Activated T-helper 17 cell treated with anti-CD3 and anti-CD28 coated beads, Interleukin-2, amount 50 U/mL, for 72 hours (primary cell): ENCODE results near the gene KAT14. TPM values are rescaled to one million over a fixed set of nuclear protein-coding genes. Genes with fewer than 3 reads are reported as not detected.
"Not testable (repeated sequence)": the region's sequence is repeated elsewhere in the genome, so short reads cannot be mapped to it uniquely, and the experiment has no call there.

ENCODE experiments used
- ATAC-seq: fragments of 150-1000 bp; cut with Tn5 transposase; replicated peaks from 2 replicates; pipeline ENCODE4 v1.10.0; 2021; ENCODE audit warnings: mild to moderate bottlenecking, moderate library complexity
- H3K27ac Mint-ChIP-seq: one replicate; pipeline ENCODE4 v1.8.0; 2022; ENCODE audit warnings: mixed read lengths
- H3K27me3 Mint-ChIP-seq: one replicate; pipeline ENCODE4 v1.8.0; 2022; ENCODE audit warnings: mixed read lengths
- H3K36me3 Mint-ChIP-seq: one replicate; pipeline ENCODE4 v1.8.0; 2022; ENCODE audit warnings: low read depth, mild to moderate bottlenecking, mixed read lengths
- H3K4me1 Mint-ChIP-seq: one replicate; pipeline ENCODE4 v1.8.0; 2022; ENCODE audit warnings: mixed read lengths
- H3K4me3 Mint-ChIP-seq: one replicate; pipeline ENCODE4 v1.8.0; 2022; ENCODE audit warnings: mild to moderate bottlenecking, mixed read lengths
- H3K9me3 Mint-ChIP-seq: one replicate; pipeline ENCODE4 v1.8.0; 2022; ENCODE audit warnings: mixed read lengths
- total RNA-seq, 2 donors: library from RNA; stranded (reverse); gene quantifications; one replicate each; pipeline ENCODE4 v1.2.3, GENCODE V29; 2022

KAT14 gene
- total RNA-seq, 2 donors from 2014 or later: 11.3 to 11.6 TPM

DNA sequence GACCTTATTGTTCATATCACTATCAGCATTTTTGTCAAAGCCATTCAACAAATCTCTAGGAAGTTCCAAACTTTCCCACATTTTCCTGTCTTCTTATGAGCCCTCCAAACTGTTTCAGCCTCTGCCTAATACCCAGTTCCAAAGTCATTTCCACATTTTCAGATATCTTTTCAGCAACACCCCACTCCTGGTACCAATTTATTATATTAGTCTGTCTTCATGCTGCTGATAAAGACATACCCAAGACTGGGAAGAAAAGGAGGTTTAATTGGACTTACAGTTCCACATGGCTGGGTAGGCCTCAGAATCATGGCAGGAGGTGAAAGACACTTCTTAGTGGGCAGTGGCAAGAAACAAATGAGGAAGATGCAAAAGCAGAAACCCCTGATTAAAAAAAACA lies 42.7 kb downstream of the KAT14 start:
- not testable (repeated sequence) for H3K27ac Mint-ChIP-seq, H3K27me3 Mint-ChIP-seq, H3K4me3 Mint-ChIP-seq, H3K4me1 Mint-ChIP-seq, ATAC-seq, H3K9me3 Mint-ChIP-seq
- H3K36me3 Mint-ChIP-seq: peaks cover 74% of the 10 kb centered on the region

DNA sequence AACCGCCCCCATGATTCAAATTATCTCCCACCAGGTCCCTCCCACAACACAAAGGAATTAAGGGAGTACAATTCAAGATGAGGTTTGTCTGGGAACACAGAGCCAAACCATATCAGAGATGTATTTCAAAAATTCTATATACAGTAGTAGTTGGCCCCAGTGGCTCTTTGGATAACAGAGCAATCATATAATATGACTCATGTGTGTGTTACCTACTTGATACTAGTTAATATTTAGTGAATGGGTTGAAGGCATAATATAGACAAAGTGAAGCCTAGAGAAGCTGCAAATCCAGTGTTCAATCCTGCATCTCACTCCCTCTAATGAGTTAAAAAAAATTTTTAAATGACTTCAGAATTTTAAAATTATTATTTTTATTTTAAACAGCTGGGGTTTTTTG lies 43.2 kb downstream of the KAT14 start:
- Mint-ChIP-seq H3K4me3 (no peak overlapping the region), H3K4me1 (no peaks in the 10 kb centered on the region), H3K9me3 (no peaks in the 10 kb centered on the region), H3K27ac (no peak overlapping the region), H3K36me3 (peaks cover 74% of the 10 kb centered on the region), H3K27me3 (no peaks in the 10 kb centered on the region)
- no peak for ATAC-seq

GRCh38 chr20:18187020-18187419 lies 49.4 kb downstream of the KAT14 start:
- peaks cover 76% of the 10 kb centered on the region for H3K36me3 Mint-ChIP-seq

DNA sequence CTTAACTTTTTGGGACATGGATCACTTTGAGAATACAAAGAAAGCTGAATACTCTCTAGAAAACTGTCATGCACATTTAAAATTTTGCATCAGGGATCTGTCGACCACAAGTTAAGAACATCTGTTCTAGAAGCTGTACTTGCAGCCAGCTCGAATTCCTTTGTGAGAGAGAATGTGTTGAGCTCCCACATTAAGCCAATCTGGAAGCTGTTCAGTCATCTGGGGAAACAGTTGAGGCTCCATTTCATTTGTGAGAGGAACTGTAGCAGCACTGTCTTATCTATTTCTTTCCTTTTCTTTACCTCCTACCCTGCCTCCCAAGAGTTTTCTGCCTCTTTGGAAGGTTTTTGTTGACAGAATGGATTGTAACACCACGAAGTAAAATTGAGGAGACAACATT lies 50.8 kb downstream of the KAT14 start:
- no peak overlapping the region for H3K27ac Mint-ChIP-seq
- no peaks in the 10 kb centered on the region for H3K27me3 Mint-ChIP-seq
- no peak overlapping the region for H3K4me3 Mint-ChIP-seq
- no peaks in the 10 kb centered on the region for H3K4me1 Mint-ChIP-seq
- peaks cover 65% of the 10 kb centered on the region for H3K36me3 Mint-ChIP-seq
- no peak for ATAC-seq
- H3K9me3 Mint-ChIP-seq: no peaks in the 10 kb centered on the region

More at GRCh38 chr20:18187020-18187419, 49.4 kb downstream of the KAT14 start:
- no peaks in the 10 kb centered on the region for H3K4me1 Mint-ChIP-seq
- no peak for ATAC-seq
- H3K27me3 Mint-ChIP-seq: no peaks in the 10 kb centered on the region
- no peak overlapping the region for H3K27ac Mint-ChIP-seq
- H3K9me3 Mint-ChIP-seq: no peaks in the 10 kb centered on the region
- no peak overlapping the region for H3K4me3 Mint-ChIP-seq

GRCh38 chr20:18190338-18191233 lies 52.9 kb downstream of the KAT14 start:
- Mint-ChIP-seq H3K36me3 (peaks cover 44% of the 10 kb centered on the region), H3K4me3 (no peak overlapping the region), H3K9me3 (no peaks in the 10 kb centered on the region), H3K4me1 (no peaks in the 10 kb centered on the region), H3K27me3 (no peaks in the 10 kb centered on the region), H3K27ac (peak overlapping the region; percentile 62)
- ATAC-seq: no peak

- H3K4me1 Mint-ChIP-seq: no peaks in the 10 kb centered on the region
- ATAC-seq: no peak
- H3K9me3 Mint-ChIP-seq: no peaks in the 10 kb centered on the region
- no peak overlapping the region for H3K4me3 Mint-ChIP-seq
- H3K27ac Mint-ChIP-seq: no peak overlapping the region
- no peaks in the 10 kb centered on the region for H3K27me3 Mint-ChIP-seq
- H3K36me3 Mint-ChIP-seq: peaks cover 36% of the 10 kb centered on the region
Observed at GRCh38 chr20:18191306-18191705, 53.6 kb downstream of the KAT14 start.

- H3K4me3 Mint-ChIP-seq, H3K36me3 Mint-ChIP-seq, ATAC-seq, H3K27me3 Mint-ChIP-seq, H3K27ac Mint-ChIP-seq, H3K4me1 Mint-ChIP-seq, H3K9me3 Mint-ChIP-seq: not testable (repeated sequence)
Observed at GRCh38 chr20:18194461-18194860, 56.8 kb downstream of the KAT14 start.

DNA sequence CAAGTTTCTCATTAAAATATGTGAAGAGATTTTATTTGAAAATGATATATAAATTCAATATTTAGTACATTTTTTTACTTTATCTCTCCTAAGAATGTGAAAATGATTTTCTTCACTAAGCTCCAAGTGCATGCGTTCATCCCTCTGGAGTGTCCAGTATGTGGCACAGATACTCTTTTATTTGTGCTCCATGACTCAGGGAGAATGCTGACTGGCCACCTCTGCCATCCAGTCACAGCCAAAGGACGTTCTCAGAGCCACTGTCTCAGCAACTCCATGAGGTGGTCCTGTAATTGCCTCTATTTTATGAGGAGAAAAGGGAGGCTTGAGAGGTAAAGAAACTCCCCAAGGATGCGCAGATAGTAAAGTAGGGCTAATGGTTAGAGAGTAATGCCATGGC lies 58.3 kb downstream of the KAT14 start:
- ATAC-seq: no peak
- Mint-ChIP-seq H3K4me1 (no peaks in the 10 kb centered on the region), H3K27me3 (no peaks in the 10 kb centered on the region), H3K36me3 (no peaks in the 10 kb centered on the region), H3K27ac (no peak overlapping the region), H3K4me3 (no peak overlapping the region), H3K9me3 (no peaks in the 10 kb centered on the region)

- Mint-ChIP-seq H3K36me3 (no peaks in the 10 kb centered on the region), H3K27ac (no peak overlapping the region), H3K4me1 (no peaks in the 10 kb centered on the region), H3K27me3 (no peaks in the 10 kb centered on the region), H3K9me3 (peaks cover 7% of the 10 kb centered on the region), H3K4me3 (no peak overlapping the region)
- ATAC-seq: no peak
Observed at GRCh38 chr20:18197382-18198070, 59.9 kb downstream of the KAT14 start.

DNA sequence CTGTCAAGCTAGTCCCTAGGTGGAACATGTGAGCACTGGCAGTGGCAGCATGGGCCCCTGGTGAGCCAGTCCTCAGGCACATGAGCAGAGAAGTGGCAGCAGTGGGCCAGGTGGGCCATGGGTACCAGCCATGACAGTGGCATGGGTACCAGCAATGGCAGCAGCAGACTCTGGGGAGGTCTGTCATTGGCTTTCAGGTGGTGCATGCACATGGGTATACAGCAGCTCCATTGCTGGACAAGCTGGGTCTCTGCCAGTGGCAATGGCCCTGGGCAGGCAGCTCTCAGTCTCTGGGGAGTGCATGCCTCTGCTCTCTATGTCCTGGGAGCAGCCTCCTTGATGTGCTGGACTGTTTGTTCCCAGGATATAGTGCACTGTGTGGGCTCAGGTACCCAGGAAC lies 65.3 kb downstream of the KAT14 start:
- H3K4me3 Mint-ChIP-seq: no peak overlapping the region
- no peaks in the 10 kb centered on the region for H3K4me1 Mint-ChIP-seq
- no peak for ATAC-seq
- H3K27me3 Mint-ChIP-seq: no peaks in the 10 kb centered on the region
- H3K9me3 Mint-ChIP-seq: peaks cover 7% of the 10 kb centered on the region
- H3K36me3 Mint-ChIP-seq: no peaks in the 10 kb centered on the region
- no peak overlapping the region for H3K27ac Mint-ChIP-seq

- H3K4me1 Mint-ChIP-seq, H3K27me3 Mint-ChIP-seq, ATAC-seq, H3K27ac Mint-ChIP-seq, H3K36me3 Mint-ChIP-seq, H3K9me3 Mint-ChIP-seq, H3K4me3 Mint-ChIP-seq: not testable (repeated sequence)
Observed at GRCh38 chr20:18203700-18204099, 66.0 kb downstream of the KAT14 start.

DNA sequence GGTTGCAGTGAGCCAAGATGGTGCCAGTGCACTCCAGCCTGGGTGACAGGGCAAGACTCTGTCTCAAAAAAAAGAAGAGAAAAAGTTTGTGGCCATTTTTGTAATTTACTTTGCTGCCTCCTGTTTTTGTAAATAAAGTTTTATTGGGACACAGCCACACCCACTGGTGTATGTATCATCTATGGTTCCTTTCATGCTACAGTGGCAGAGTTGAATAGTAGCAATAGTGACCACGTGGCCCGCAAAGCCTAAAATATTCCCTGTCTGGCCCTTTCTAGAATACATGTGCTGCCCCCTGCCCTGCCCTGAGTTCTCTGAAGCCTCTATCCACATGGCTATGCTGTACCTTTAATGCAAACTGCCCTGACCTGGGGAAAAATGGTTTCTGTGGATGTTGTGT lies 75.3 kb downstream of the KAT14 start:
- H3K36me3 Mint-ChIP-seq: no peaks in the 10 kb centered on the region
- no peaks in the 10 kb centered on the region for H3K4me1 Mint-ChIP-seq
- H3K27me3 Mint-ChIP-seq: peaks cover 3% of the 10 kb centered on the region
- no peak for ATAC-seq
- no peaks in the 10 kb centered on the region for H3K9me3 Mint-ChIP-seq
- no peak overlapping the region for H3K4me3 Mint-ChIP-seq
- no peak overlapping the region for H3K27ac Mint-ChIP-seq

- H3K4me1 Mint-ChIP-seq: no peaks in the 10 kb centered on the region
- peaks cover 3% of the 10 kb centered on the region for H3K27me3 Mint-ChIP-seq
- no peaks in the 10 kb centered on the region for H3K36me3 Mint-ChIP-seq
- no peak overlapping the region for H3K4me3 Mint-ChIP-seq
- H3K27ac Mint-ChIP-seq: no peak overlapping the region
- no peaks in the 10 kb centered on the region for H3K9me3 Mint-ChIP-seq
- no peak for ATAC-seq
Observed at GRCh38 chr20:18215566-18215965, 77.9 kb downstream of the KAT14 start.

GRCh38 chr20:18218280-18218679 lies 80.6 kb downstream of the KAT14 start:
- Mint-ChIP-seq H3K36me3 (no peaks in the 10 kb centered on the region), H3K27me3 (peaks cover 10% of the 10 kb centered on the region), H3K4me1 (no peaks in the 10 kb centered on the region), H3K4me3 (no peak overlapping the region), H3K9me3 (no peaks in the 10 kb centered on the region), H3K27ac (no peak overlapping the region)
- no peak for ATAC-seq

DNA sequence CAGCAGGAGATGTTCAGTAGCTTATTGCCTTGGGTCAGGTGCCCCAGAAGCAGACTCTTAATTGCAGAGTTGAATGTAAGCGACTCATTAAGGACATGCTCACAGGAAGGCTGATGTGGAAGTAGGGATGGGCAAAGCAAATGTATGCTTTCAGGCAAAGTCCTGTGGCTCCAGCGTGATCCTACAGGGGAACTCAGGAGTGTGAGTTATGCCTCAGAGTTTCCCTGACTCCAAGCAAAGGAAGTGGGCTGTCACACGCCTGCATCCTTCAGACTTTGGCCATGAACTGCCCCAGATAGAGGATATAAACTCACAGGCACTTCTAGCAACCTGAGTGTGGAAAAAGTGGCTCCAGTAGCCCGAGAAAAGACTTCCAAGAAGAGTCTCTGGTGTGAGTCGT lies 85.7 kb downstream of the KAT14 start:
- Mint-ChIP-seq H3K36me3 (no peaks in the 10 kb centered on the region), H3K9me3 (no peaks in the 10 kb centered on the region), H3K27ac (no peak overlapping the region), H3K27me3 (peaks cover 11% of the 10 kb centered on the region), H3K4me1 (no peaks in the 10 kb centered on the region), H3K4me3 (no peak overlapping the region)
- no peak for ATAC-seq
